Pons (tissue), 1 donor: Measurements from ENCODE around the gene GABRG3.

Experiments used
- DNase-seq: peaks from one replicate; pipeline ENCODE4 v3.0.0-alpha.2; 2016; ENCODE audit warnings: low spot score

GABRG3 gene

DNA sequence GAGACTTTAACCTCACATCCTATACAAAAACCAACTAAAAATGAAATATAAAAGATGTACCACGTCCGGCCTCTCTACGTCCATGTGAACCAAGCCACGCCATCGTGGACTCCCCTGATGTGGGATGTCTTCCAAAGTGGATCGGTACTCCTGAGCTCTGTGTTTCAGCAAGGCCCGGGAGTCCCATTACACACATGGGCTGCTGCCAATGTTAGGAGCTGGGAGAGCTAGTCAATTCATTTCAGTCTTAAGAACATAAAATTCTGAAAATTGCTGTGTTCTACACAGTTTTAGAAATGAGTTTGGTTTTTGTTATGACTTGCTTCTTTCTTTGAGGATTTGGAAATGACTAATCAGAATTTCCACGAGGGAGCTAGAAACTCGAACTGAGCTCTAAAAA is 131.0 kb downstream of the GABRG3 start:
- DNase-seq = no peak

DNA sequence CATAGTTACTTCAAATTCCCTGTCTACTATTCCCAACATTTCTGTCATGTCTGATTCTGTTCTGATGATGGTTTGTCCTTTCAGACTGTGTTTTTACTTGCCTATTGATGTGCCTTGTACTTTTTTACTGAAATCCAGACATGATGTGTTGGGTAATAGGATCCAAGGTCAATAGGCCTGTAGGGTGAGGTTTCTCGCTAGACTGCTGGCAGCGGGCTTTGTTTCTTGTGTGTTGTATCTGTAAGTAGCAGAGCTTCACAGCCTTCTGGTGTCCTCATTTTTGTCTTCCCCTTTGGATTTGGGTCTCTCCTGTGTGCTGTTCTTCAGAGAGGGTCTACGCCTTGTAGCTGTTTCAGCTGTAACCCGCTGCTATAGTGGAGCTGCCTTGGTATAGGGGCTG is 140.3 kb downstream of the GABRG3 start:
- DNase-seq = no peak

DNA sequence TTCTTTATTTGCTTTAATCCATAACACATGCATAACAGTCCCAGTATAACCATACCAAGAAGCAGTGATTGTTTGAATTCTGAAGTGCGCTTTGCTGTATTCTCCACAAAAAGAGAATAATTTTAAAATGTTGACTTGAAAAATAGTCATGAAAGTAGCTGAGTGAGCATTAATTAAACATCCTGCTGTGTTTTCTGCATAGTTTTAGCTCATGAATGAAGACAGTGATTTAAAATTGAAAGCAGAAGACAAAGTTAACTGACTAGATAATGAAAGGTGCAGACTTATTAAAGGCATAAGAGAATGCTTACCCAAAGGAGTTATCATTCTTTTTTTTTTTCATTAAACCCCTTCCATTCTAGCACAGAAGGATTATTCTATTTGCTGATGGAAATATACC is 143.5 kb downstream of the GABRG3 start:
- DNase-seq = no peak

DNA sequence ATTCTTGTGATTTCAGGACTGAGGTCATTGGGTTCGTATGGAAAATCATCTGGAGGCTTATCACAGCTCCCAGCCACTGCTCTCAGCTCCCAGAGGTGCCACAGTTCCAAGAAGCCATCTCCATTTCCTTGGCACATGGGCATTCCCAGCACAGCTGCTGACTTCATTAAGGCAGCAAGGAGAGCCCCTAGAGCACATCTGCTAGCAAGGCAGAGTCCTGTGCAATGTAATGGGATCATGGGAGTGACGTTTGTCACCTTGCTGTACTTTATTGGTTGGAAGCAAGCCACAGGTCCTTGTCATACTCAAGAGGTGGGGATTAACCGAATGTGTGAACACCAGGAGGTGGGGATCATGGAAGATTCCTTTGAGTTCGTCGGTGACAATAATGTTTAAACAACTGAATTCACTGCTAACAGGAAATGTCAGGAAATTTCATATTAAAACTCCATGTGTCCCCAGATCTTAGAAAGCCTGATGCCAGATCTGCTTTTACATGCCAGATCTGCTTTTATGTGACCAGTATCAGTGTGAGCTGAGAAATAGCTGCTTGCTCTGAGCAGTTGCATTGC is 148.8 kb downstream of the GABRG3 start:
- DNase-seq = no peak

DNA sequence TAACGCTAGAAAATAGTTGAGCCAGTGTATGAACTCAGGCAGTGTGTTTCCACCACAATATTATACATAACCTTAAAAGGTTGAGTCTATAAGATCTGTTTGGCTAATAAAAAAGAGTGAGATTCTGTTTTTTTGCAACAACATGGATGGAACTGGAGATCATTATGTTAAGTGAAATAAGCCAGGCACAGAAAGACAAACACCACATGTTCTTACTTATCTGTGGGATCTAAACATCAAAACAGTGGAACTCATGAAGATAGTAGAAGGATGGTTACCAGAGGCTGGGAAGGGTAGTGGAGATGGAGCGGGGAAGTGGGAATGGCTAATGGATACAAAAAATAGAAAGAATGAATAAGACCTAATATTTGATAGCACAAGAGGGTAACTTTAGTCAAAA is 150.7 kb downstream of the GABRG3 start:
- DNase-seq = no peak

DNA sequence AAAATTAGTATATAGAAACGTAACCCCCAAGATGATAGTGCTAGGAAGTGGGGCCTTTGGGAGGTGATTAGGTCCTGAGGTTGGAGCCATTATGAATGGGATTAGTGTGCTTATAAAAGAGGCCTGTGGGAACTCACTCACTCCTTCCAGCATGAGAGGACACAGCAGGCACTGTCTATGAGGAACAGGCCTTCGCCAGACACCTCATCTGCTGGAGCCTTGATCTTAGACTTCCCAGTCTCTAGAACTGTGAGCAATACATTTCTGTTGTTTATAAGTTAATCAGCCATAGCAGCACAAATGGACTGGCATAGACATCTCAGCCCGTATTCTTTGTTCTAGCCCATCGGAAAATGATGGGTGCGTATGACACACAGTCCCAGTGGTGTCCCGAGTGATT is 152.3 kb downstream of the GABRG3 start:
- DNase-seq = no peak

DNA sequence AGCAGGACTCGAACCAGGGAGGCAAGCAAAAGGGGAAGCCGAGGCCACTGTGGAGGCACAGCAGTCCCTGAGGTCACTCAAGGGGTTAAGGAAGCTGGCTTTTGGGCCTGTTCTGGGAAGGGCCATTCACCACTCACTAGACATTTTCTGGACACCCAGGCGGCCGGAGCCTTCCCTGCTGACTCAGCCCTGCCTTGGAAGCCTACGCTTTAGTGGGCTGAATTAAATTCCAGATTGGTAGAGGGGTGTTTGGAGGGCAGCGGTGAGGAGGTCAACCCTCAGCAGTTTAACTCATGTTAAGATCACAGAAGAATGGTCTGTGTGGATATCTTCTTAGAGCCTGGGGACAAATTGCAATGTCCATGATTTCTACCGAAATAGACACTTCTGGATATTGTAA is 152.8 kb downstream of the GABRG3 start:
- no peak for DNase-seq

DNA sequence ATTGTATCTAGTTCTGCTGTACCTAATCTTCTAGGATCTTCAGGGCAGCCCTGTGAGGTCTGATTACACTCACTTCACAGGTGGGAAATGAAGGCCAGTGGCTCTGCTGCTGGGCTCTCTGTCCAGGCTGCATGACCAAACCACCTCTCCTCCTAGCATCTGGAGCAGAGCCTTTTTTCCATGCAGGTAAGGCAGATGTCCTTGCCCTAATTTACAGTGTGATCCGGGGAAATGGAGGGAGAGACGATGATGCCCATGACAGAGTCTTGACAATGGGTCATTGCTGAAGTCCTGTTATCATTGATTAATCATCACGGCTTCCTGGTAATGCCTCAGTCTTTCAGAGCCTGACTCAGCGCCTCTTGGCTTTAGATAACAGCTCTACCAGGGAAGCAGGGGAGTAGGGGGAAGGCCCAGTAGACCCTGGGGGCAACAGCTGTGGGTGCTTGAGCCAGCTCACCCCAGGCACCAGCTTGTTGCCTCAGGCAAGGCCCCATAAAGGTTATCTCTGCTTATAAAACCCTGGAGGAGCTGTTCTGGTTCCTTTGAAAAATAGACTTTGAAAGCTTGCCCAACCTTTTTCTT is 153.4 kb downstream of the GABRG3 start:
- DNase-seq = no peak

DNA sequence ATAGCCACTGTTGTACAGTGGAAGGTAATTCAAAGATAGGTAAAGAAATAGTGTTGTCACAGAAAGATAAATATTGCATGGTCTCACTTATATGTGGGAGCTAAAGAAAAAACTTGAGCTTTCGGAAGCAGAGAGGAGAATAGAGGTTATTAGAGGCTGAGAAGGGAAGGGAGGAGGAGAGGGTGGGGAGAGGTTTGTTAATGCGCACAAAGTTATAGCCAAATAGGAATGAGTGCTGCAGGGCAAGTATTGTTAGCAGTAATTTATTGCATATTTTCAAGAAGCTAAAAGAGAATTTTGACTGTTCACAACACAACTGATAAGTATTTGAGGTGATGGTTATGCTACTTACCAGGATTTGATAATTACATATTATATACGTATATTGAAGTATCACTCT is 154.2 kb downstream of the GABRG3 start:
- DNase-seq = no peak

DNA sequence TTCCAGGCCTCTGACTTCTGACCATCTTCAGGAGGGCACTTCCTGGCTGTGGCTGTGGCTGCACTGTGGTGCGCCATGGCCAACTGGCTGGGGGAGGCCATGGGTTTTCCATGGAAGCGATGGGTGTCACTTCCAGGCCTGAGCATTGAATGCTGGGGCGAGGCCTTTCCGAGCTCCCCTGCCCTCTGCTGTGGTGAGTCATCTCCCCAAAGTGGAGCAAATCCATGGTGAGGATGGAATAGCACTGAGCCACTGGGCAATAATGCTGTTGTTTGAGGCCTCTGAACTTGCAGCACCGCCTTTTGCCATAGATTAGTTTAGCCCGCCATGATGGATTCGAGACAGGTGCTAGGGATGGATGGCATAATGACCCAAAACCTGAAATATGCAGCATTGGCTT is 155.5 kb downstream of the GABRG3 start:
- no peak for DNase-seq

DNA sequence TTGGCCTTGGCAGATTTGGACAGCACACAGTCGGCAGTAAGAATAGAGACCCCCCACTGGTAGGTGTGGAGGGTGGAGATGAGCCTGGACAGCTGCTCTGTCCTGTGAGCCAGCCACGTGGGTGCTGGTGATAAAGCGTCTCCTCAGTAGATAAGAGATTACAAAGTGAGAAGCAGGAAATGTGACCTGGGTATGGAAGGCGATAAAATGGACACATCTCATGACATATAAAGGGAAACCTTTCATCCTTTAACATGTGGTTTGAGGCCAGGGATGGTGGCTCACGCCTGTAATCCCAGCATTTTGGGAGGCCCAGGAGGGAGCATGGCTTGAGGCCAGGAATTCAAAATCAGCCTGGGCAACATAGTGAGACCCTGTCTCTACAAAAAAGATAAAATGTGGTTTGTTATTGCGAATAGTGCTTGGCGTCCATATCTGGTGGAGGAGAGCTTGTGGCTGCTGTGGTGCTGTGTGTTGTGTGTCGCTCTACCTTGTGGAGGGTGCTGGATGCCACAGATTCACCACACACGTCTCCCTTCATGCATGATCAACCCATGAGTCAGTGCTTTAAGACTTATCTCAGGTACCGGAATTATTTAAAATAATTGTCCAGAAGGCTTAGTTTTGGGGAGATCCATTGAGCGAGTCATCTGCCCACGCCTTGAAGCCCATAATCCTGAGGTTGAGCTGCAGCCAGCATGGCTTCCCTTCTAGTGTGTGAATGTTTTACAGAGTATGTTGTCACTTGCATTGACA is 157.0 kb downstream of the GABRG3 start:
- DNase-seq = no peak

DNA sequence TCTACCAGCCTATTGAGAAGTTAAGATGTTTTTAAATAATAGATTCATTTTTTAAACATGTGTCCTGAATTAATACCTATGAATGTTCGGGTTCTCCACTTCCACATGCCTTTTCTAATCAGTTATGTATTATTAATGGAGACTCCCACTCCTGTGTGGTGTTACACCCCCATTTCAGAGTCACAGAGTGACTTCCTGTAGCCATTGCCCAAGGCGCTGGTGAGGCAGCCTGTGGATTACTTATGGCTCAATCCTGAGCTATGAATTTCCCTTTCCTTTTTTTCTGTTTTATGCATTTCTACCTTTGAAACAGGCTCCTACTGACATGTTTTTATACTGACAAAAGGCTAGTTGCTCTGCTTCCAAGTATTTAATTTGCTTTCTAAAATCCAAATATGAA is 162.3 kb downstream of the GABRG3 start:
- DNase-seq = no peak

DNA sequence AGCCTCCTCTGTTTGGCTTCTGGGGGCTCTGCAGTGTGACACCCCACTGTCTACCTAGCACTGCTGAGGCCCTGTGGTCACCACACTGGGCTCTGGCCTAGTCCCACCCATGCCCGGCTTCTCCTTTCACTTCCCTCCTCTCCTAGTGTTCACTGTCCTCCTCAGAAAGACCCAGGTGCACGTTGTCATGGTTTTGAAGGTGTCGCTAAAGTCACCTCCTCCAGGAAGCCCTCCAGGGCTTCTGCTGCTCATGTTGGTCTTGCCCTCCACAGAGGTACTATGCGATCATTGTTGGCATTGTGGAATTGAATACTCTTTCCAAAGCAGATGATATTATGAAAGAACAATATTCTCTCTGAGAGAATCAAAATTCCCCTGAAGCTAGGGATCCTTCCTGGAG is 163.5 kb downstream of the GABRG3 start:
- DNase-seq = no peak

DNA sequence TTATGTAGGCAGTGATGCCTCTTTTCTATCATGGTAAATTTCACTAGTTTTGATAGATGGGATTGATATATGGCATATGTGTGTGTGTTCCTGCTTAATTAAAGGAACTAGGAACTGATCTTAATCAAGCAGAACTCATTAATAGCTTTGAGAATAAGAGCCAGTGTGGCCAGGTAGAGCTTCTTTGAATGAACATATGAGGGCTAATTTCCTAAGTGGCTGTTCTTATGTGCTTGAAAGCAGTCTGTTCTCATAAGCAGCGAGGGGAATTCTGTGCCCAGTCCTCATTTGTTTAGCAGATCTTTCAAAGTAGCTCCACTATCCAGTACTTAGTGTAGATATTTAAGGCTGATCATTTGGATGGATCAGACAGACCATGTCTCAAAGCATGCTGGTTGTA is 164.2 kb downstream of the GABRG3 start:
- no peak for DNase-seq

DNA sequence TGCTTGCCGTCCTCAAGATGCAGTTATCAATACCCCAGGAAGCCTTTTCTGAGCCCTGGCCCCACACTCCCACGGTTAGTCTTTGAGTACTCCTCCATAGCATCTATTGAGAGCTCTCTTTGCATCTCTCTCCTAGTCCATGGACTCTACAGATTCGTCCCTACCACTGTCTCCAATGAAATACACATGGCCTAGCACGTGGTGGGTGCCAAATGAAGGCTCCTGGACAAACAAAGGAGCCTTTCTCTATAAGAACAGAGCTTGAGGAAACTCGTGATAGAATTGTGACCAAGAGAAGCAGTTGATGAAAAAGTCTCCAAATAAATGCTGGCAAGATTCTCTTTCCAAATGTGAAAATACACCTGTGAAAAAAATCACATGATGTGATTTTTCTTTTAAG is 166.1 kb downstream of the GABRG3 start:
- DNase-seq = no peak

DNA sequence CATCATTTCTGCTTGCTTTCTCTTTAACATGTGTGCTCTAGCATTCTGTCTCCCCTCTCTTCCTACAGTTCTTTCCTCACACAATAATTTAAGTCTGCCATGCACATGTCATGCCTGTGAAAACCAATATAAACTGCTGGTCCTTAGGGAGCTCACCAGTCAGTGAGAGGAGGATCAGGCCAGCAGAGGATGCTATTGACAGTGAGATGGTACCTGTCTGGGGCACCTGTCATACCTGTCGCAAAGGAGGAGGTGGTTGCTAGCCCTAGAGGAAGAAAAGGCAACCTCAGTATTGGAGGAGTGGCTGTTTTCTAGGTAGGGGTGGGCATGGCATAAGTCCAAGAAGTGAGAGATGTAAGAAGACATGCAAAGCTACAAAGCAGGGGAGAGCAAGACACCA is 194.6 kb downstream of the GABRG3 start:
- DNase-seq = no peak

DNA sequence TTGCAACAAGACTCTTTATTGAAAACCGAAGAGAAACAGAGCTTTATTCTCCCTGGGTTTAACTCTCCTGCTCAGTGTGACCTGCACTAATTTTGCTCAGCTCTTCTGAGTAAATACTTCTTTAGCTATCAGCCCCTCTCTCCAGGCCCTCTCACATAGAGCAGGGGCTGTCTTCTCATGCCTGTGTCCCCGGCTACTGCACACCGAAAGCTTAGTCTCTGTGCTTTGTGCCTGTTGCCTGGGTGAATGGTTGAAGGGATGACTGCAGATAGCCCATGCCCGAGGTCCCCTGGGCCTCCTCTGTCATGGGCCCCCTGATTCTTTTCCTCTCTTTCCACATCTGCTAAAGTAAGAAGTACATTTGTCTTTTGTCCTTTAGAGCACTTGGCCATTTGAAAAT is 195.9 kb downstream of the GABRG3 start:
- DNase-seq = no peak

DNA sequence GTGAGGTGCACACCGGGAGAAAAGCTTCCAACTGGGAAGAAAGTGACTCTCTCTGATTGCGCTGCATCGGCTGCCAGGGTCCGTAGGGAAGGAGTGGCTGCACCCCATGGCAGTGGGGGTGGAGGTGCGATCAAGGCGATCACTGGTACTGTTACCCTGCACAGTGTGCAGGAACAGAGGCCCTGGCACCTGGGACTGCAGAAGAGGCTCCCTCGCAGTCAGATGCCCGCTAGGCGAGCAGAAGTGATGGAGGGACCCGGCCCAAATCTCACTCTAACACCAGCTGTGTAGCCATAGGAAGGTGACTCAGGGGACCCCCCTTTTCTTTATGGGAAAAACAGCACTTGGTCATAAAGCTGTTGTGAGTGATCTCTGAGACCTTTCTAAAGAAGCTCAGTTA is 196.8 kb downstream of the GABRG3 start:
- DNase-seq = no peak

DNA sequence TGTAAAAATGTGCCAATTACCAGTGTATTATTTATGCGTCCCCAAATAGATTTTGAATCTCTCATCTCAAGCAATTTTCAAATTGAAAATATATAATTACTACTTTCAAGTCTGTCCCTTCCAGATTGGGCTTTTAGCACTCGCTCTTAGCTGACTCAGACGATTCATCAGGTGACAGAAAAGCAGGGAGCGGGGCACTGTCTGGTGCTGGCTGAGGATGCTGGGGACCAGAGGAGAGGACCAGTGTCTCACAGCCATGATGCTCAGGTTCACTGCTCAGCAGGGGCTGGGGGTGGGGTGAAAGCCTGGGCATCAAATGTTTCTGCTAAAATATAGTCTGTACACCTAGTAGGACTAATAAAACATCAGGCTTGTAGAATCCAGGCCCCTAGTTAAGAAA is 199.9 kb downstream of the GABRG3 start:
- no peak for DNase-seq

DNA sequence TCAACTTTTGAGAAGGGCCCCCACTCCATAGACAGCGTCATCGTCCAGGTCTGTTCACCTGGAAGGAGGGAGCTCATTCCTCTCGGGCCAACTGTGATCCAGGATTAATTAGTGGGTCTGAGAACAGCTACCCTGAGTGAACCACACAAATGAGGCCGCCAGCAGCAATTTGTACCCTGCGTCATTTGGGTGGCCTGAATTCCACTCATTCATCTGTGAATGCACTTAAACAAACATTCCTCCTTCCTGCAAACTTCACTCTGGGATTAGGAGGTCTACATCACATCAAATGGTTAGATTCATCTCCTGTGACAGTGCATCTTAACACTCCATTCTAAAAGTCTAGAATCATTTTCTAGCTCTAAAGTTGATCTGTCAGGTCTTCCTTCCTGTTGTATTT is 201.8 kb downstream of the GABRG3 start:
- no peak for DNase-seq

DNA sequence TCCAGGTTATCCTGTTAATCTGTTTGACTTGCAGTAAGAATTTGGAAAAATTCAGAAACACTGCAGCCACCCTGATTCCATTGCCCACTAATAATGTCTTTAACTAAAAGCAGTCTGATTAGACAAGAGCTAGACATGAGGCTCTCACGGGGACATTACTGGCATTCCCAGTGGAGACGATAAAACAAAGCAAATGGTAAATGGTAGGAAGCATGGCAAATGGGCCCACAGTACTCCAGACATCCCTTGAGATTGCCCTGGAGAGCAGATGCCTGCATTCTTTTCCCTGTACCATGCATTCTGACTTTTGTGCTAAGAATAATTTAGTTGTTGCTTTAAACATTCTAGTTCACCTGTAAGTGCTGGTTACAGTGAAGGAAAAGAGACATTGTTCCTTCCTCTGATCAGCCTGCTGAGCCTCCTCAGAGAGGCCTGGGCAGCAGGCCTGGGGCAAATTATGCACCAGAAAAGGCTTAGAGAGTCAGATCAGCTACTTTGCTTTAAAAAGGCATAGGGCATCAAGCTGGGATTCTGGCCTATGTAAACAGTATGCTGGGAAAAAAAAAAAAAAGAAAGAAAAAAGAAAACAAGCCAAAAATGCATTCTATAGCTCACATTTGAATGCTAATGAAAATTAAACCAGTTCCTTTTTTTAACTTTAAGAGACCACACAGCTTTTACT is 204.6 kb downstream of the GABRG3 start:
- no peak for DNase-seq

DNA sequence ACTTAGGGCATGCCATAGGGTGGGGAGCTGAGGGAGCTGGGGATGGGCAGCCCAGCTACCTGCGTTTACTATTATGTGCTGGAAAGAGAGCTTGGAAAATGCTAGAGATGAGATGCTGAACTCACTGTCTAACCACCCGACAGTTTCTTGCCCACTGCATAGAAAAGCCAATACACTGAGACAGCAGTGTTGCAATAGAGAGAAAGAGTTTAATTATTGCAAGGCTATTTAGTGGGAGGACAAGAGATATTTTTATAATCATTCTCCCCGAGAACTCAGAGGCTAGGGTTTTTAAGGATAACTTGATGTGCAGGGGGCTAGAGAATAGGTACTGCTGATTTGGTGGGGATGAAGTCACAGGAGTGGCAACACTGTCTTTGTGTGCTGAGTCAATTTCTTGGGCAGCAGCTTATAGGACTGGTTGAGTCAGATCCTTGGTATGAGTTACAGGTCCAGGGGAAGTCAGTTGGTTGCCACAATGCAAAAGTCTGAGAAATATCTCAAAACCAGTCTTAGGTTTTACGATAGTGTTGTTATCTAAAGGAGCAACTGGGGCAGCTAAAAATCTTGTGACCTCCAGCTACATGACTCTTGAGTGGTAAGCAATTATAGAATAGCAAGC is 205.9 kb downstream of the GABRG3 start:
- no peak for DNase-seq

DNA sequence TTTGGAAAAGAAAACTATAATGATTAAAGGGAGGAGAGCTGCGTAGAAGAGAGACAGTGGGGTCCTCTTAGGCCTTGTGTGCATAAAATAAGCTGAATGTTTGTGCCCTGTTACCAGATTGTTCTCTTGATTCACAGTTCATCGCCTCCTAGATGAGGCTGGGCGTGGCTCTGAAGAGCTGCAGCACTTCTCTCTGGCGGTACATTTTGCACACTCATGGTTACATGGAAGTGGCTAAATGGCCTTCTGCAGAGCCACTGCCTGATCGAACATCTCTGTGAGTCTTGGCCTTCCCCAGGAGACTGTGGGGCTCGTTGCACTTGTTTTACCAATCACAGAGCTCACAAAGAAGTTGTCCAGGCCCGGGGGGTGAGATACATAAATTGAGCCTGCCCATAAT is 208.8 kb downstream of the GABRG3 start:
- no peak for DNase-seq
